Stimulated activated memory B cell treated with anti-CD40 and anti-IgM and Interleukin-4, amounts not matched to agents 10 μg/mL and 1 μg/mL and 100 μg/mL, for 72 hours (primary cell): Measurements from ENCODE around the gene CNOT4.
"Not testable (repeated sequence)": the region's sequence is repeated elsewhere in the genome, so short reads cannot be mapped to it uniquely, and the experiment has no call there.

Experiments used
- ATAC-seq: fragments of 150-1000 bp; cut with Tn5 transposase; 2 replicates; pipeline ENCODE4 v1.10.0; 2021
- H3K27ac Mint-ChIP-seq: one replicate; pipeline ENCODE4 v1.8.0; 2022; ENCODE audit warnings: mild to moderate bottlenecking, mixed read lengths
- H3K27me3 Mint-ChIP-seq: one replicate; pipeline ENCODE4 v1.8.0; 2022; ENCODE audit warnings: mixed read lengths
- H3K36me3 Mint-ChIP-seq: one replicate; pipeline ENCODE4 v1.8.0; 2022; ENCODE audit warnings: mixed read lengths
- H3K4me1 Mint-ChIP-seq: one replicate; pipeline ENCODE4 v1.8.0; 2022; ENCODE audit warnings: mixed read lengths
- H3K4me3 Mint-ChIP-seq: one replicate; pipeline ENCODE4 v1.8.0; 2022; ENCODE audit warnings: mild to moderate bottlenecking, moderate library complexity, mixed read lengths
- H3K9me3 Mint-ChIP-seq: one replicate; pipeline ENCODE4 v1.8.0; 2022; ENCODE audit warnings: mixed read lengths

The CNOT4 gene

GRCh38 chr7:135523146-135523545, 13.2 kb upstream of the CNOT4 start:
- H3K4me1 Mint-ChIP-seq: no peaks in the 10 kb centered on the region
- no peak for ATAC-seq
- no peak overlapping the region for H3K27ac Mint-ChIP-seq
- no peaks in the 10 kb centered on the region for H3K36me3 Mint-ChIP-seq
- H3K4me3 Mint-ChIP-seq: no peak overlapping the region
- no peaks in the 10 kb centered on the region for H3K27me3 Mint-ChIP-seq
- peaks cover 4% of the 10 kb centered on the region for H3K9me3 Mint-ChIP-seq

DNA sequence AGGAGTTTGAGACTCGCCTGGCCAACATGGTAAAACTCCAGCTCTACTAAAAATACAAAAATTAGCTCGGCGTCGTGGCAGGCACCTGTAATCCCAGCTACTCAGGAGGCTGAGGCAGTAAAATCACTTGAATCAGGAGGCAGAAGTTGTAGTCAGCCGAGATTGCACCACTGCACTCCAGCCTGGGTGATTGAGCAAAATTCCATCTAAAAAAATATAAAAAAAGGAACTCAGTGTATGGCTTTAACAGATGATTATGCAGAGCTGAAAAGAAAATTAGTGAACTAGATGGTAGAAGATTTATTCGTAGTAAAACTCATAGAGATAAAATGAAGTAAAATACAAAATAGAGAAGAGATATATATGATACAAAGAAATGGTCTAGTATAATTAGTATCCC, 12.6 kb upstream of the CNOT4 start:
- H3K9me3 Mint-ChIP-seq: peaks cover 4% of the 10 kb centered on the region
- H3K36me3 Mint-ChIP-seq: no peaks in the 10 kb centered on the region
- H3K27me3 Mint-ChIP-seq: no peaks in the 10 kb centered on the region
- no peaks in the 10 kb centered on the region for H3K4me1 Mint-ChIP-seq
- H3K4me3 Mint-ChIP-seq: no peak overlapping the region
- ATAC-seq: no peak
- H3K27ac Mint-ChIP-seq: no peak overlapping the region

- no peaks in the 10 kb centered on the region for H3K36me3 Mint-ChIP-seq
- H3K27ac Mint-ChIP-seq: no peak overlapping the region
- no peak overlapping the region for H3K4me3 Mint-ChIP-seq
- H3K9me3 Mint-ChIP-seq: peaks cover 4% of the 10 kb centered on the region
- H3K4me1 Mint-ChIP-seq: no peaks in the 10 kb centered on the region
- H3K27me3 Mint-ChIP-seq: no peaks in the 10 kb centered on the region
- ATAC-seq: no peak
Measured at GRCh38 chr7:135519871-135520270, 10.0 kb upstream of the CNOT4 start.

DNA sequence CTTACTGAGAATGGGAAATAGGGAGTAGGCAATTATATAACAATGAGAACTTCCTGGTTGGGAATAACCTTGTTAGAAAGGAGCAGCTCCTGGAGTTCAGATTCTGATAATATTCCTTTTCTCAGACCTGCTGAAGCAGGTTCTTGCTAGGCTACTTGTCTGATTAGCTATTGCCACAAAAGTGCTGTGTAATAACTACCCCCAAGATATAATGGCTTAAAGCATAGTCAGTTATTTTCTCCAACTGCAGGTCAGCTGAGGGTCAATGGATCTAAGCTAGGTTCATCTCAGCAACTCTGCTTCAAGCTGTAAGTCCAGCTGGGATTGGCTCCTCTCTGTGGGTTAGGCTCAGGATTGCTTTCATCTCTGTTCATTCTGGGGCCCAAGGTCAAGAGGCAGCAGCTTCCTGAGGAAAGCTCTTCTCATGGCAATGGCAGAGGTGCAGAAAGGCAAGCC, 9.4 kb upstream of the CNOT4 start:
- no peaks in the 10 kb centered on the region for H3K36me3 Mint-ChIP-seq
- no peak overlapping the region for H3K27ac Mint-ChIP-seq
- no peaks in the 10 kb centered on the region for H3K4me1 Mint-ChIP-seq
- H3K4me3 Mint-ChIP-seq: no peak overlapping the region
- no peak for ATAC-seq
- peaks cover 4% of the 10 kb centered on the region for H3K9me3 Mint-ChIP-seq
- H3K27me3 Mint-ChIP-seq: no peaks in the 10 kb centered on the region

DNA sequence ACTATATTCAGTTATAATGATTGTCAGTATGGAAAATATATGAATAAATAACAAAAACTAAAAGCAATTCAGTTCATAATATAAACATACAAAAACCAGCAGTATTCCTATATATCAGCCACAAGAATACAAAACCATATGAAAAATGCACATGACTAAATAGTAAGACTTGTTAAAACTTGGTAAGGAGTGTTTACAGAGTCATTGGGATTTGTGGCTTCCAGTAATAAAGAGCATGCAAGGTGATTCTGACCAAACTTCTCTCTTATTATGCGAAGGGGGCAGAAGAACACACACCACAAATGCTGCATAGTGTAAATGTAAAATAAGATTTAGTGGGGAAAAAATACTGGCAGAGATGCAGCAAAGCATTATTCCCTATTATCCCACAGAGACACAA, 8.8 kb upstream of the CNOT4 start:
- no peak for ATAC-seq
- Mint-ChIP-seq H3K36me3 (no peaks in the 10 kb centered on the region), H3K9me3 (peaks cover 4% of the 10 kb centered on the region), H3K4me3 (no peak overlapping the region), H3K4me1 (no peaks in the 10 kb centered on the region), H3K27me3 (no peaks in the 10 kb centered on the region), H3K27ac (no peak overlapping the region)

DNA sequence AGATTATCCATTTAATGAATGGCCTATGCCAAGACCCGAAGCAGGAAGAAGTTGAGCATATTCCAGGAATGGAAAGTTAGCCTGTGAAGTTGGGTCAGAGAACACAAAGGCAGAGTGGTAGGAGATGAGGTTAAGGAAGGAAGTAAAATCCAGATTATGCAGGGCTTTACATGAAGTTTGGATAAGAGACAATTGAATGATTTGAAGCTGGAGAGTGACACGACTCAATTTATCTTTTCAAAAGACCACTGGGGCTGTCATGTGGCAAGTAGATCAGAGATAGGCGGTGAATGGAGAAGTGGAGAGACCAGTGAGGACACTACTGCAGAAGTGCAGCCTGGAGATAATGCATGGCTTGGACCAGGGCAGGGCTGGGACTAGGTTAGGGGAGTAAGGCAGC, 7.2 kb upstream of the CNOT4 start:
- Mint-ChIP-seq H3K27me3 (no peaks in the 10 kb centered on the region), H3K9me3 (no peaks in the 10 kb centered on the region), H3K36me3 (no peaks in the 10 kb centered on the region), H3K4me1 (no peaks in the 10 kb centered on the region), H3K4me3 (no peak overlapping the region), H3K27ac (no peak overlapping the region)
- no peak for ATAC-seq

DNA sequence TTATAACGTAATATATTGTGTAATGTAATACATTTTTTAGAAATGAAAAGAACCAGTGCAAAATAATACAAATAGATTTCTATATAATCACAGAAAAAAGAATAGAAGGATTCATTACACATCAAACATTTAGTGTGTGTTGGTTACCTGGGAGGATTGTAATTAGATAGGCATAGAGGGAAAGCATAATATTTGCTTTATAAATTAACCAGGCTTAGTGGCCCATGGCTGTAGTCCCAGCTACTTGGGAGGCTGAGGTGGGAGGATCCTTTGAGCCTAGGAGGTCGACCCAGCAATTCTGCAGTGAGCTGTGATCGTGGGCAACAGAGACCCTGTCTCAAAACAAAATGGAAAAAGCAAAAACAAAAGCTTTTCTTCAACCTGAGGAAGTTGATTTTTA, 5.0 kb upstream of the CNOT4 start:
- H3K27ac Mint-ChIP-seq: no peak overlapping the region
- H3K27me3 Mint-ChIP-seq: no peaks in the 10 kb centered on the region
- H3K4me1 Mint-ChIP-seq: no peaks in the 10 kb centered on the region
- no peaks in the 10 kb centered on the region for H3K9me3 Mint-ChIP-seq
- no peaks in the 10 kb centered on the region for H3K36me3 Mint-ChIP-seq
- ATAC-seq: no peak
- no peak overlapping the region for H3K4me3 Mint-ChIP-seq

GRCh38 chr7:135512135-135512887, 2.4 kb upstream of the CNOT4 start:
- no peak overlapping the region for H3K4me3 Mint-ChIP-seq
- no peaks in the 10 kb centered on the region for H3K36me3 Mint-ChIP-seq
- ATAC-seq: no peak
- no peaks in the 10 kb centered on the region for H3K27me3 Mint-ChIP-seq
- no peak overlapping the region for H3K27ac Mint-ChIP-seq
- no peaks in the 10 kb centered on the region for H3K9me3 Mint-ChIP-seq
- peaks cover under 1% of the 10 kb centered on the region for H3K4me1 Mint-ChIP-seq

- H3K27me3 Mint-ChIP-seq: no peaks in the 10 kb centered on the region
- H3K27ac Mint-ChIP-seq: no peak overlapping the region
- peaks cover 6% of the 10 kb centered on the region for H3K4me1 Mint-ChIP-seq
- no peak for ATAC-seq
- H3K4me3 Mint-ChIP-seq: no peak overlapping the region
- H3K9me3 Mint-ChIP-seq: no peaks in the 10 kb centered on the region
- H3K36me3 Mint-ChIP-seq: no peaks in the 10 kb centered on the region
Measured at GRCh38 chr7:135510592-135511183, 786 bp upstream of the CNOT4 start.

GRCh38 chr7:135509589-135509838, 388 bp downstream of the CNOT4 start:
- no peak overlapping the region for H3K4me3 Mint-ChIP-seq
- H3K4me1 Mint-ChIP-seq: peaks cover 6% of the 10 kb centered on the region
- no peak for ATAC-seq
- no peaks in the 10 kb centered on the region for H3K36me3 Mint-ChIP-seq
- H3K27me3 Mint-ChIP-seq: no peaks in the 10 kb centered on the region
- H3K27ac Mint-ChIP-seq: no peak overlapping the region
- no peaks in the 10 kb centered on the region for H3K9me3 Mint-ChIP-seq

DNA sequence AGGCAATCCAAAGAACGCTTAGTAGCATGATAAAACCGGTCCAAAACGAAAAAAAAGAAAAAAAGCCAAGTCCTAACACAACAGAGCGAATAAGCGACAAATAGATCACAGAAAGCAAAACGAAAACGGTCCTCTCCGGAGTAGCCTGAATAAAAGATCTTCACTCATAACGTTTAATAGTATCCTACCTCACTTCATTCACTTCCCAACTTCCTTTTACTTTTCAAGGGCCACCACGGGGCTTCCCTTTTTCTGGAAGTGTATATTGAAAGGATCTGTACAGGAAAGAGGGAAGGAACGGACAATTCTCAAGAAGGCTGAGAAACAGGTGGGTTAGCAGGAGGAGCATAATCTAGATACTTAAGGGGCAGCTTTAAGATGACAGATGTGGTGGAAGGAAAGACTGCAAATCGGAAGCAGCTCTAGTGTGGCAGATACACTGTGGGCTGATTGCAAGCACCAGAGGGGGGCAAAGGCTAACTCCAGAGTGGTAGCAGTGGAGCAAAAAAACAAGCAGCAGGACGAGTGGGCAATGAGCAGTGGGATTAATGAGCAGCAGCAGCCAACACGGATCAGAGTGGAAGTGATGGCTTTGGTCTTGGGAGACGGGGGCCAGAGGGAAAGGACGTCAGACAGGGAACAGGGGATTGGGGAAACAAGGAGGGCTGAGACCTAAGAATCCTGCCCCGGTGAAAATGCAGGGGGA, 866 bp downstream of the CNOT4 start:
- Mint-ChIP-seq H3K36me3 (no peaks in the 10 kb centered on the region), H3K27me3 (no peaks in the 10 kb centered on the region), H3K4me3 (no peak overlapping the region), H3K27ac (no peak overlapping the region), H3K4me1 (peaks cover 6% of the 10 kb centered on the region), H3K9me3 (no peaks in the 10 kb centered on the region)
- peak; percentile 9 for ATAC-seq

GRCh38 chr7:135501402-135501801, 8.5 kb downstream of the CNOT4 start:
- H3K4me3 Mint-ChIP-seq: no peak overlapping the region
- H3K4me1 Mint-ChIP-seq: peaks cover 56% of the 10 kb centered on the region
- no peaks in the 10 kb centered on the region for H3K27me3 Mint-ChIP-seq
- H3K9me3 Mint-ChIP-seq: no peaks in the 10 kb centered on the region
- no peak for ATAC-seq
- no peak overlapping the region for H3K27ac Mint-ChIP-seq
- peaks cover 9% of the 10 kb centered on the region for H3K36me3 Mint-ChIP-seq

GRCh38 chr7:135499818-135500217, 10.1 kb downstream of the CNOT4 start:
- H3K4me3 Mint-ChIP-seq: peak overlapping the region; percentile 19
- peaks cover 60% of the 10 kb centered on the region for H3K4me1 Mint-ChIP-seq
- no peak for ATAC-seq
- H3K36me3 Mint-ChIP-seq: peaks cover 9% of the 10 kb centered on the region
- H3K27ac Mint-ChIP-seq: peak overlapping the region; percentile 60
- H3K9me3 Mint-ChIP-seq: no peaks in the 10 kb centered on the region
- H3K27me3 Mint-ChIP-seq: no peaks in the 10 kb centered on the region

- peaks cover 47% of the 10 kb centered on the region for H3K4me1 Mint-ChIP-seq
- not testable (repeated sequence) for ATAC-seq, H3K9me3 Mint-ChIP-seq, H3K27ac Mint-ChIP-seq, H3K4me3 Mint-ChIP-seq, H3K27me3 Mint-ChIP-seq
- peaks cover 14% of the 10 kb centered on the region for H3K36me3 Mint-ChIP-seq
Measured at GRCh38 chr7:135497161-135497560, 12.7 kb downstream of the CNOT4 start.

- Mint-ChIP-seq H3K9me3 (no peaks in the 10 kb centered on the region), H3K36me3 (peaks cover 6% of the 10 kb centered on the region), H3K4me1 (peaks cover 18% of the 10 kb centered on the region), H3K27me3 (no peaks in the 10 kb centered on the region), H3K27ac (no peak overlapping the region), H3K4me3 (no peak overlapping the region)
- no peak for ATAC-seq
Measured at GRCh38 chr7:135493362-135493761, 16.5 kb downstream of the CNOT4 start.

GRCh38 chr7:135492151-135492550, 17.8 kb downstream of the CNOT4 start:
- H3K27me3 Mint-ChIP-seq: no peaks in the 10 kb centered on the region
- no peaks in the 10 kb centered on the region for H3K9me3 Mint-ChIP-seq
- peaks cover 6% of the 10 kb centered on the region for H3K36me3 Mint-ChIP-seq
- no peak overlapping the region for H3K4me3 Mint-ChIP-seq
- ATAC-seq: no peak
- H3K27ac Mint-ChIP-seq: no peak overlapping the region
- H3K4me1 Mint-ChIP-seq: peaks cover 11% of the 10 kb centered on the region
